ENCODE data around the gene TRIM46.

The TRIM46 gene

GRCh38 chr1:155134322-155134721 lies 39.3 kb upstream of the TRIM46 start:
- TF ChIP-seq EZH2phosphoT487 (conservative IDR thresholded peaks at IDR 0.05; ENCODE audit: low read length): no peak
- TF ChIP-seq CTCF (IDR thresholded peaks at IDR 0.05; ENCODE audit: insufficient read depth, low read length, poor library complexity, severe bottlenecking): no peak
- Histone ChIP-seq H3K4me3 (ENCODE audit: insufficient read depth, low read length, poor library complexity, severe bottlenecking) (no peak overlapping the region), H2AFZ (ENCODE audit: low read depth, low read length, severe bottlenecking) (no peak overlapping the region), H3K4me2 (ENCODE audit: low read depth, low read length, poor library complexity, severe bottlenecking) (peak overlapping the region; percentile 76), H3K27me3 (ENCODE audit: low read length) (no peaks in the 10 kb centered on the region), H3K79me2 (ENCODE audit: insufficient read depth, low read length) (no peaks in the 10 kb centered on the region), H3K27ac (ENCODE audit: low read depth, low read length) (no peak overlapping the region), H4K20me1 (ENCODE audit: low read depth, low read length) (no peaks in the 10 kb centered on the region), H3K9ac (ENCODE audit: low read length) (0 out of 2 replicates have a peak overlapping the region, but pooled peaks have one; percentile 78), H3K9me3 (ENCODE audit: insufficient read depth, low read length) (no peaks in the 10 kb centered on the region), H3F3A (ENCODE audit: insufficient read depth) (peaks cover 24% of the 10 kb centered on the region), H3K9me2 (replicated peaks; ENCODE audit: insufficient read depth, low read length) (no peaks in the 10 kb centered on the region), H3K36me3 (ENCODE audit: low read length) (no peaks in the 10 kb centered on the region)

- Histone ChIP-seq H3K9ac (ENCODE audit: low read length) (peak overlapping the region; percentile 78), H2AFZ (ENCODE audit: low read depth, low read length, severe bottlenecking) (peak overlapping the region; percentile 56), H3K4me2 (ENCODE audit: low read depth, low read length, poor library complexity, severe bottlenecking) (peak overlapping the region; percentile 76), H3K79me2 (ENCODE audit: insufficient read depth, low read length) (peaks cover 5% of the 10 kb centered on the region; the same call in 1 of the 2 replicates), H3K27ac (ENCODE audit: low read depth, low read length) (0 out of 2 replicates have a peak overlapping the region, but pooled peaks have one; percentile 35), H3K9me3 (ENCODE audit: insufficient read depth, low read length) (no peaks in the 10 kb centered on the region), H3K36me3 (ENCODE audit: low read length) (no peaks in the 10 kb centered on the region), H3F3A (ENCODE audit: insufficient read depth) (peaks cover 24% of the 10 kb centered on the region), H4K20me1 (ENCODE audit: low read depth, low read length) (no peaks in the 10 kb centered on the region), H3K9me2 (replicated peaks; ENCODE audit: insufficient read depth, low read length) (no peaks in the 10 kb centered on the region), H3K27me3 (ENCODE audit: low read length) (no peaks in the 10 kb centered on the region), H3K4me3 (ENCODE audit: insufficient read depth, low read length, poor library complexity, severe bottlenecking) (peak overlapping the region; percentile 82)
- no peak for TF ChIP-seq EZH2phosphoT487 (conservative IDR thresholded peaks at IDR 0.05; ENCODE audit: low read length)
- no peak for TF ChIP-seq CTCF (IDR thresholded peaks at IDR 0.05; ENCODE audit: insufficient read depth, low read length, poor library complexity, severe bottlenecking)
These were observed 38.7 kb upstream of the TRIM46 start for GRCh38 chr1:155134880-155135414.

- Histone ChIP-seq H3K4me2 (ENCODE audit: low read depth, low read length, poor library complexity, severe bottlenecking) (peak within 1 kb of the TSS; percentile 76), H4K20me1 (ENCODE audit: low read depth, low read length) (no peaks in the 10 kb centered on the region), H2AFZ (ENCODE audit: low read depth, low read length, severe bottlenecking) (peak within 1 kb of the TSS; percentile 75), H3K9me2 (replicated peaks; ENCODE audit: insufficient read depth, low read length) (no peaks in the 10 kb centered on the region), H3K27ac (ENCODE audit: low read depth, low read length) (peak within 1 kb of the TSS; percentile 74), H3K4me3 (ENCODE audit: insufficient read depth, low read length, poor library complexity, severe bottlenecking) (peak within 1 kb of the TSS; percentile 82), H3K79me2 (ENCODE audit: insufficient read depth, low read length) (peaks cover 8% of the 10 kb centered on the region; the same call in 1 of the 2 replicates), H3F3A (ENCODE audit: insufficient read depth) (peaks cover 24% of the 10 kb centered on the region), H3K9ac (ENCODE audit: low read length) (peak within 1 kb of the TSS; percentile 78), H3K9me3 (ENCODE audit: insufficient read depth, low read length) (no peaks in the 10 kb centered on the region), H3K36me3 (ENCODE audit: low read length) (no peaks in the 10 kb centered on the region), H3K27me3 (ENCODE audit: low read length) (no peaks in the 10 kb centered on the region)
- TF ChIP-seq CTCF (IDR thresholded peaks at IDR 0.05; ENCODE audit: insufficient read depth, low read length, poor library complexity, severe bottlenecking): no peak
- TF ChIP-seq EZH2phosphoT487 (conservative IDR thresholded peaks at IDR 0.05; ENCODE audit: low read length): no peak
These were observed 38.1 kb upstream of the TRIM46 start, which contains the start of gene SLC50A1 for GRCh38 chr1:155135415-155136028. Gene SLC50A1 (plus strand): TSS chr1:155135852. CDS start chr1:155135912, 60 bp downstream.
